Muscle of back (tissue), 11 donors: ENCODE measurements around the gene SNX10. TPM values are rescaled to one million over a fixed set of nuclear protein-coding genes. Genes with fewer than 3 reads are reported as not detected.

Experiments used
- DNase-seq, 3 donors: peaks; one replicate each; pipeline versions ENCODE4 v3.0.0 to v3.0.0-alpha.2; 2013
- polyA plus RNA-seq, 10 donors: library from polyadenylated mRNA; unstranded; fragments of 120-200 nt; gene quantifications; one replicate each; pipeline ENCODE4 v1.2.1, GENCODE V29; 2013; ENCODE audit not compliant: insufficient read length in 10 of 10

SNX10 gene
- polyA plus RNA-seq, 10 donors = 1.8 to 3.0 (median 2.2) TPM

DNA sequence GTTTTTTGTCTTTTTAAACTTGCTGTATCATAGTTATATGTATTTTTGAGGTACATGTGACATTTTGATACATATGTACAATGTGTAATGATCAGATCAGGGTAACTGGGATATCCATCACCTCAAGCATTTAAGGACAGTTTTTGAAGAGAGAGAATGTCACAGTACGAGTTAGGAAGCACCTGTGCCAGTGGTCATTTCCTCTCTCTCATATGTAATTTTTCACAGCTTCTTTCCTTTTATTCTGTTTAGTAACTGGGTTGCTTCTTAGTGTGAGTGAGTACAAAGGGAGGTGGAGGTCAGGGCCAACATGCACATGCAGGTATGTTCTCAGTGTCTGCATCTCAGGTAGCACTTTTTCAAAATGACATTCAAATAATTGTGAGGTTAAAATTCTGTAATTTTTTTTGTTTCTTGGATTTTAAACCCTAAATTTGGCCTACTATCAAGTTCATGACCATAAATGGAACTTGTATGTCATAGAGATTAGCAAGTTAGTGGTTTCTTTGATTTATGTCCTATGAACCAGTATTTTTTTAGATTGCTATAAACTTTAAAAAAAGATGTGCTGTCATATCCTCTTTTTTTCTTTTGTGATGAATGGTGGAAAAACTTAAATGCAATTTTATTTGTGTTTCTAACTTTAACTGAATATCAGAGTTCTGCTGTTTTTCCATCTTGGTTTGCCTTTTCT lies 42.7 kb downstream of the SNX10 start:
- no peak for DNase-seq

- DNase-seq = no peak
Observed at GRCh38 chr7:26337232-26337865, 45.7 kb downstream of the SNX10 start.

DNA sequence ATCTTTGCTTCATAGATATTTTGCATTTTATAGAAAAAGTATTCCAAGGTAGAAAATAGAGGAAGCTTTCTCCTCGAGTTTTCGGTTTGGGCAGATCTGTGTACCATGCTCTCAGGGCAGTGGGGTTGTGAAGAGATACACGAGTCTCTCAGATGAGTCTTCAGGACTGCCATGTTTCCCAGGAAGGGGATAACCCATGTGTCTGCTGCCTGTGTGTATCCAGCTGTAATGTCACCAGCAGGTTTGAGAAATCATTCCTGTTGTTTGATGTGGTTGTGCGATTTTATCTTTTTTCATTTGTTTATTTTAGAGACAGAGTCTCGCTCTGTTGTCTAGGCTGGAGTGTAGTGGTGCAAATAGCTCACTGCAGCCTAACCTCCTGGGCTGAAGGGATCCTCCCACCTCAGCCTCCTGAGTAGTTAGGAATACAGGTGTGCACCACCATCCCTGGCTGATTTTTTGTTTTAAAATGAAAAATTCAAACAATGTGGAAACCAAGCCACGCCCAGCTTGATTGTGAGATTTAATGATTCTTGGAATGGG lies 48.9 kb downstream of the SNX10 start:
- no peak for DNase-seq

DNA sequence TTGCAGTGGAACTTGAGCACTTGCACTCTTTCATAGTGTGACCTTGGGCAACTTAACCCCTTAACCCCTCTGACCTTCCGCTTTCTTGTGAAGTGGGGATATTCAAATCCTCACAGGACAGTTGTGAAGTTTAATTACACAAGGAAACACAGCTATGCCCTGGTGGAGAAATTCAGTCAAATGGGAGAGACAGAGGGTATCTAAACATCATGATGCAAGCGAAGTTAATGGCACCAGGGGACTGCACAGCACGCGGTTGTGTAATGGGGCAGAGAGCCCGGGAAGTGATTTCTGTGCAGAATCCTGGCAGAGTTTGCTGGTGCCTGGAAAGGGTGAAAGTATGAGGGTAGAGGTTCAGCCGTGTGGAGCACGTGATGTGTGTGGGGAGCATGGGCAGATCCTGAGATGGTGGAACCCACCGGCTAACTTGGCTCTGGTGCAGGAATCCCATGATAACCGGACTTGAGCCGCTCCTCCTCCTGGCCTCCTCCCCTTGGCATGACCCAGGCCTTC lies 51.7 kb downstream of the SNX10 start:
- DNase-seq = no peak

GRCh38 chr7:26343837-26344236 lies 52.2 kb downstream of the SNX10 start:
- DNase-seq = no peak

GRCh38 chr7:26345202-26345601 lies 53.5 kb downstream of the SNX10 start:
- DNase-seq = no peak

DNA sequence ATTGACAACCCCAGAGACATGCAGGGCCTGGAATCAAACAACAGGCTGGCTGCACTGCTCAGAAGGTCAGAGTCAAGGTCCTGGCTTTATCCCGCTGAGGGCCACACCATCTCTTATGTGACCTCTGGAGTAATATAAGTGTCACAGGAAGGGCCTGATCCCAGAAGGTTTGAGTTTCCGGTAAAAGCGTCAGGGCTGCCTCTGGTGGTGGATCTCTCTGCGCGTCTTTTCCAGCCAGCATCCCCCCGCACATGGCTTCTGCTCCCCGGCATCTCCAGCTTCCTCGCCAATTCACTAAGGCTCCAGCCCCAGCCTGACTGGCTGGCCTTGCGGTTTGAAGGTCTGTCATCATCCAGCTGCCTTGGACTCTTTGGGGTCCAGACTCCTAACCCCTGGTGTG lies 54.2 kb downstream of the SNX10 start:
- DNase-seq = no peak

DNA sequence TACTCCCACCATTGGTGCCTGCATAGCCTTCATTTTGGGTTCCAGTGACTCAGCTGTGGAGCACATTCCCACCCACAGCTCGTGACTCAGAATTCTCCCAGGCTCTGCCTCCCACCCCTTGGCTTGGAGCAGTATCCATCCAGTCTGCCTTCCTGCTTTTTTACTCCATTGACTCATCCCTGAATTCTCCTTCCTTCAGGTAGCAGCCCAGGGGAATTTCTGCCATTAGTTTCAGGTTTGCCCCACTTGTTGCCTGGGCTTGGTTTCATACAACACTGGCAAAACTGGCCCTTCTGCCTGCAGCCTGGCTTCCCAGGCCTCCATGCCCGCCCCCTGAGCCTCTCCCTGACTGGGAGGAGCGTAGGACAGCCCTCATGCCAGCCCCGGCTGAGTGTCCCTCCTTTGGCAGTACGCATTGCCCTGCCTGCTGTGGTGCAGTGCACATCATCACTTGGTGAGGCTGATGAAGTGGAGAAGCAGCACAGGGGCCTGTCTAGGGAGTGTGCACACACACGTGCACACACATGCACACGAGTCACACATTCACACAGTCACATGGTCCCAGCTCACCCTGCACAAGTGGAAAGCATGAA lies 55.0 kb downstream of the SNX10 start:
- DNase-seq = no peak

GRCh38 chr7:26348234-26348851 lies 56.7 kb downstream of the SNX10 start:
- DNase-seq = no peak

- DNase-seq = no peak
Observed at GRCh38 chr7:26349005-26349915, 57.6 kb downstream of the SNX10 start.

- DNase-seq = no peak
Observed at GRCh38 chr7:26351171-26351570, 59.5 kb downstream of the SNX10 start.

- no peak for DNase-seq
Observed at GRCh38 chr7:26356229-26356628, 64.6 kb downstream of the SNX10 start.

- DNase-seq = no peak
Observed at GRCh38 chr7:26356929-26357798, 65.5 kb downstream of the SNX10 start.

DNA sequence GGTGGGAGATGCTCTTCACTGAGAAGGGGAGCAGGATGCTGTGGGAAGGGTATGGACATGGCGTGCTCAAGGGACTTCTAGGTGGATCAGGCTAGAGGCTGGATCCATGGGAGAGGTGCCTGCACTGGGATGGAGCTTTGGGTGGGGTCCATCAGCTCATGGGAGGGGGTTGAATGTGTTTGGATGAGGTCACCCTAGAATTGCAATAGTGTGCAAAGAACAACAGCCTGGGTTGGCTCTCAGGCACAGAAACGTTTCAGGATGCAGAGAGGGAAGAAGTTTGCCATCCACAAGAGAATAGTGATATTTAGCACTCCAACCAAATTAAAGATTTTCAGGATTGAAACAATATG lies 66.1 kb downstream of the SNX10 start:
- no peak for DNase-seq

DNA sequence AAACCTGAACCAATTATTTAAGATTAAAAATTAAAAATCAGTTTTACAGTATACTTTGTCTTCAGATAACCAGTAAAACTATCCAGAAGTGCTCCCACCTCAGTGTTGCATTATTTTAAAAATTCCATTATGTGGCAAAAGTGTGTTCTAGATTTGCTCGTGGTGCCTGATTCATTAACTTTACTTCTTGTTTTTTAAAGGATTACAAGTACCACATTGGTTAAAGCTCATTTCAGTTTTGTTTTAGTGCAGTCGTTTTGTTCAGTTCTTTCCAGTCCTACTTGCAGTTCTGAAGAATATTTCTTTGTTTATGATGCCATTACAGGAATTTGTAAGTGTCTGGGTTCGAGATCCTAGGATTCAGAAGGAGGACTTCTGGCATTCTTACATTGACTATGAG lies 69.0 kb downstream of the SNX10 start:
- DNase-seq = no peak

- no peak for DNase-seq
Observed at GRCh38 chr7:26361637-26362036, 70.0 kb downstream of the SNX10 start.

DNA sequence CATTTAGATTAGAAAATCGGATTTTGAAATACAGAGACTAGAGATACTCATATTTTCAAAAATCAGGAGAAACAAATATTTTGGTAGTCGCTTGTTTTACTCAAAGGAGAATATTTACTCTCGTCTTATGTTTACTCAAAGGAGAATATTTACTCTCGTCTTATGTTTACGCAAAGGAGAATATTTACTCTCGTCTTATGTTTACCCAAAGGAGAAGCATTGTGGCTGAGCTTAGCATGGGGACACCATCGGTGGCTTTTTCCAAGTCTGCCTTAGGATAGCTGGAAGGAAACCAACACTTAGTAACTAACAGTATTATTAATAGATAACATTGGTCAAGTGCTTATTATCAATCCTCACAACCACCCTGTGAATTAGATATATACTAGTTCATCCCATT lies 71.8 kb downstream of the SNX10 start:
- no peak for DNase-seq

DNA sequence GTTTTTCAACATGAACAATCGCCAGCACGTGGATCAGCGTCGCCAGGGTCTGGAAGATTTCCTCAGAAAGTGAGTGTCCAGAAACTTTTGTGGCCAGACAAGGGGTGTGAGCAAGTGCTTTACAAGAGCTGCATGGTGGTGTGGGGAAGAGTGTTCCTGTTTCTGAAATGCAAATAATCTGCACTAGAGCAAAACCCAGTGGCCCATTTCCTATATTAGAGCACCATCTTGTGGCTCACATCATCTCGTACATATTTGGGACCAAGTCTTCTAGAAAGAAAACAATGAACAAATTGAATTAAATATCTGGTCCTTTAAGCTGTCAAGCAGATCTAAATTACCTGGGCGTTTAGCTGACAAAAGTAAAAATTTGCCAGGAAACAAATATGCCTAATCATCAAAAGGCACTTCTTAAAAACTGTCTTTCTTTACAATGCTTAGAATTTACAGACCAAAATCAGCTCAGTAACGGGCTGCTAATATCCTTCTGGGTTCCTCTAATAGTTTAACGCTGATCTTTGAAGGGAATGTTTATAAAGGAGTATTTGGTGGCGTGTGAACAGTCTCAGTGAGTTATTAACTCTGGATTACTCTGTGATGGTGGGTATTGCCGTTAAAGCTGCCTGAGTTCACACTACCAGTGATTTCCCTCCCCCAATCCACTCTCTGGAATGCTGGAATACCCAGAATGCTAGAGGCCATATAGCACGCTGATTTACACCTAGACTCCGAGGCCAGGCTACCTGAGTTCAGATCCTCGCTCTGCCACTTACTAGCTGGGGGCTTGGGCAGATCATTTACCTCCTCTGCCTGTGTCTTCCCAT lies 73.6 kb downstream of the SNX10 start:
- DNase-seq = peak; percentile 67 to 89 (median 80)

GRCh38 chr7:26365901-26366275 lies 74.2 kb downstream of the SNX10 start:
- no peak for DNase-seq
